ENCODE data around the gene BAX. TPM values are rescaled to one million over a fixed set of nuclear protein-coding genes. Genes with fewer than 3 reads are reported as not detected.

BAX gene
- total RNA-seq, 4 donors from 2014 or later, result 25.1 to 29.6 (median 27.5) TPM

GRCh38 chr19:49004133-49004532 is 49.5 kb downstream of the BAX start:
- no peak for DNase-seq (ENCODE audit: low spot score in 2 of 2)
- TF ChIP-seq, protein P1, sequence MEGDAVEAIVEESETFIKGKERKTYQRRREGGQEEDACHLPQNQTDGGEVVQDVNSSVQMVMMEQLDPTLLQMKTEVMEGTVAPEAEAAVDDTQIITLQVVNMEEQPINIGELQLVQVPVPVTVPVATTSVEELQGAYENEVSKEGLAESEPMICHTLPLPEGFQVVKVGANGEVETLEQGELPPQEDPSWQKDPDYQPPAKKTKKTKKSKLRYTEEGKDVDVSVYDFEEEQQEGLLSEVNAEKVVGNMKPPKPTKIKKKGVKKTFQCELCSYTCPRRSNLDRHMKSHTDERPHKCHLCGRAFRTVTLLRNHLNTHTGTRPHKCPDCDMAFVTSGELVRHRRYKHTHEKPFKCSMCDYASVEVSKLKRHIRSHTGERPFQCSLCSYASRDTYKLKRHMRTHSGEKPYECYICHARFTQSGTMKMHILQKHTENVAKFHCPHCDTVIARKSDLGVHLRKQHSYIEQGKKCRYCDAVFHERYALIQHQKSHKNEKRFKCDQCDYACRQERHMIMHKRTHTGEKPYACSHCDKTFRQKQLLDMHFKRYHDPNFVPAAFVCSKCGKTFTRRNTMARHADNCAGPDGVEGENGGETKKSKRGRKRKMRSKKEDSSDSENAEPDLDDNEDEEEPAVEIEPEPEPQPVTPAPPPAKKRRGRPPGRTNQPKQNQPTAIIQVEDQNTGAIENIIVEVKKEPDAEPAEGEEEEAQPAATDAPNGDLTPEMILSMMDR (IDR thresholded peaks at IDR 0.05), result no peak
- TF ChIP-seq POLR2A (IDR thresholded peaks at IDR 0.05) (no peak), EP300 (IDR thresholded peaks at IDR 0.05) (no peak), POLR2AphosphoS5 (IDR thresholded peaks at IDR 0.05) (no peak)
- no peak overlapping the region for H3K27ac ChIP-seq
- H3K4me3 ChIP-seq, result no peak overlapping the region
- no peaks in the 10 kb centered on the region for H3K9me3 ChIP-seq
- H3K36me3 ChIP-seq, result peaks cover 61% of the 10 kb centered on the region
- no peaks in the 10 kb centered on the region for H3K27me3 ChIP-seq
- 99% methylated on average over 15 of the region's 15 CpGs for WGBS
- H3K4me1 ChIP-seq, result no peaks in the 10 kb centered on the region

DNA sequence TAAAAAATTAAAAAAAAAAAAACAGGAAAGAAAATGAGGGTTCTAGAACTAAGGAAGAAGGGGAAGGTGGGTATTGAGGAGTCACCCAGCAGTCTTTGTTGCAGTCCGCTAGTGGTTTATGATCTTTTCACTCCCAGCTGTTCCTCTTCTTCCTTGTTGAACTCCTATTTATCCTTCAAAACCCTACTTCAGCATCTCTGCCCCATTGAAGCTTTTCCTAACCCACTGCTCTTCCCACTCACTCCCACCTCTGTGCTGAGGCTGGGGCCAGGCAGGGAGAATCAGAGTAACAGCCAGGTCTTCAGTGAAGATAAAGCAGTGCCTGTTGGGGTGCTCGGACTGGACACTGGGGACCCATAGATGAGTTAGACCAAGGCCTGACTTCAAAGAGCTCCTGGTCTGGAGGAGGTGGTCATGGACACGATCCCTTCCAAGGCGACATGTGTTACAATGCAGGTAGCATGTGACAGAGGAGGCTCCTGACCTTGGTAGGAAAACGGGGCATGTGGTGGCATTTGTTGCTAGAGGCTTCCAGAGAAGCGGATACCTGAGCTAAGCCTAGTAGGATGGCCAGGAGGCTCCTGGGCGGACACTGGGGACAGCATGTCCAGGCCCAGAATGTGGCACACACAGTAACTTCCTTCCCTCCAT is 50.4 kb downstream of the BAX start:
- no peak overlapping the region for H3K27ac ChIP-seq
- no peak for TF ChIP-seq POLR2AphosphoS5 (IDR thresholded peaks at IDR 0.05)
- no peak for TF ChIP-seq POLR2A (IDR thresholded peaks at IDR 0.05)
- TF ChIP-seq, protein P1 (IDR thresholded peaks at IDR 0.05), result no peak
- TF ChIP-seq EP300 (IDR thresholded peaks at IDR 0.05), result no peak
- WGBS, result 92% methylated on average over 7 of the region's 7 CpGs
- no peaks in the 10 kb centered on the region for H3K4me1 ChIP-seq
- peaks cover 70% of the 10 kb centered on the region for H3K36me3 ChIP-seq
- H3K9me3 ChIP-seq, result no peaks in the 10 kb centered on the region
- H3K4me3 ChIP-seq, result no peak overlapping the region
- no peaks in the 10 kb centered on the region for H3K27me3 ChIP-seq
- no peak for DNase-seq (ENCODE audit: low spot score in 2 of 2)

DNA sequence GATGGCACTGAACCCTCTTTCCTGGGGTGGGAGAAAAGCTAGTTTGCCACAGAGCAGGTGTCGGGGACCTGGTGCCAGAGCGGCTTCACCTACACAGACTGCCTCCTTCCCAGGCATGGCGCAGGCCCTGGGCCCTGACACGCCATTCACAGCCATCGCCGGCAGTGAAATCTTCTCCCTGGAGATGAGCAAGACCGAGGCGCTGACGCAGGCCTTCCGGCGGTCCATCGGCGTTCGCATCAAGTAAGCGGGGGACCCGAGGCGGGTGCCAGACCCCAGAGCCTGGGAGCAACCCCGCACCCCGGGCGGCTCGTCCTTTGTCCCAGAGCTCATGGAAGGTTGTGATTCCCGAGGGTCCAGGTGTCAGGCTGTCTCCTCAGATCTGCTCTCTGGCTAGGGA is 52.2 kb downstream of the BAX start:
- Histone ChIP-seq H3K4me1 (no peaks in the 10 kb centered on the region), H3K4me3 (no peak overlapping the region), H3K9me3 (no peaks in the 10 kb centered on the region), H3K27ac (no peak overlapping the region), H3K27me3 (no peaks in the 10 kb centered on the region), H3K36me3 (peaks cover 89% of the 10 kb centered on the region)
- no peak for DNase-seq (ENCODE audit: low spot score in 2 of 2)
- WGBS, result over 99% methylated on average over 18 of the region's 22 CpGs
- TF ChIP-seq EP300 (IDR thresholded peaks at IDR 0.05) (no peak), POLR2A (IDR thresholded peaks at IDR 0.05) (no peak)

DNA sequence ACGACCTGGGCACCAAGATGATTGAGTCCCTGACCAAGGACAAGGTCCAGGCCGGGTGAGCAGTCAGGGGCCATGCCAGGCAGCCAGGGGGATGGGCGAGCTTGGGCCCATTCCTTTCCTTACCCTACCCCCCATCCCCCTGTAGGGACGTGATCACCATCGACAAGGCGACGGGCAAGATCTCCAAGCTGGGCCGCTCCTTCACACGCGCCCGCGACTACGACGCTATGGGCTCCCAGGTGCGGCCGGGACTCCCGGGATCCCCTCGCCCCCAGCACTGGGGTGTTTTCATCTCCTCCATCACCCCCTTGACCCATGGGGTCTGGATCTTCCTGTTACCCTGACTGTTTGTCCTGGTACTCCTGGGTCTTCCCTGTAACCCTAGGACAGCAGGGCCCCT is 55.2 kb downstream of the BAX start:
- H3K36me3 ChIP-seq, result peaks cover 77% of the 10 kb centered on the region
- 100% methylated on average over 10 of the region's 18 CpGs for WGBS
- H3K27ac ChIP-seq, result no peak overlapping the region
- TF ChIP-seq EP300 (IDR thresholded peaks at IDR 0.05), result no peak
- TF ChIP-seq POLR2AphosphoS5 (IDR thresholded peaks at IDR 0.05), result no peak
- H3K4me3 ChIP-seq, result no peak overlapping the region
- DNase-seq (ENCODE audit: low spot score in 2 of 2), result no peak
- H3K27me3 ChIP-seq, result no peaks in the 10 kb centered on the region
- H3K4me1 ChIP-seq, result no peaks in the 10 kb centered on the region
- no peaks in the 10 kb centered on the region for H3K9me3 ChIP-seq

GRCh38 chr19:49010453-49010852 is 55.8 kb downstream of the BAX start:
- 92% methylated on average over 9 of the region's 18 CpGs for WGBS
- H3K4me3 ChIP-seq, result no peak overlapping the region
- DNase-seq (ENCODE audit: low spot score in 2 of 2), result no peak
- no peak overlapping the region for H3K27ac ChIP-seq
- TF ChIP-seq EP300 (IDR thresholded peaks at IDR 0.05), result no peak
- TF ChIP-seq, protein P1 (IDR thresholded peaks at IDR 0.05), result no peak
- TF ChIP-seq POLR2AphosphoS5 (IDR thresholded peaks at IDR 0.05), result no peak
- TF ChIP-seq POLR2A (IDR thresholded peaks at IDR 0.05), result no peak
- H3K9me3 ChIP-seq, result no peaks in the 10 kb centered on the region
- H3K27me3 ChIP-seq, result no peaks in the 10 kb centered on the region
- H3K4me1 ChIP-seq, result no peaks in the 10 kb centered on the region
- H3K36me3 ChIP-seq, result peaks cover 77% of the 10 kb centered on the region

DNA sequence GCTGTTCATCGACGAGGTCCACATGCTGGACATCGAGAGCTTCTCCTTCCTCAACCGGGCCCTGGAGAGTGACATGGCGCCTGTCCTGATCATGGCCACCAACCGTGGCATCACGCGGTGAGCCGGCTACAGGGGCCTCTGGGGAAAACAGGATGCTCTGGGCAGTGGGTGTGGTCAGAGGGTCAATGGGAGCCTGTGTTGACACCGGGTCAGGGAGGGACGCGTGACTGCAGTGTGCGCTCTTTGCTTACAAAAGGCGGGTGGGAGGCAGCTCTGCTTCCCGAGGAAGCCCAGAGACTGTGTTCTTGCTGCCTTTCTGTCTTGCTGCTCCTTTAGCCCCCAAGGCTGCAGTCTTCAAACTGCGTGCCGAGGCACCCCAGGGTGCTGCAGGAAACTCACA is 56.5 kb downstream of the BAX start:
- H3K36me3 ChIP-seq, result peaks cover 77% of the 10 kb centered on the region
- H3K4me1 ChIP-seq, result no peaks in the 10 kb centered on the region
- TF ChIP-seq EP300 (IDR thresholded peaks at IDR 0.05) (no peak), POLR2A (IDR thresholded peaks at IDR 0.05) (no peak)
- TF ChIP-seq, protein P1 (IDR thresholded peaks at IDR 0.05), result no peak
- WGBS, result 91% methylated on average over 9 of the region's 17 CpGs
- H3K27me3 ChIP-seq, result no peaks in the 10 kb centered on the region
- H3K9me3 ChIP-seq, result no peaks in the 10 kb centered on the region
- H3K4me3 ChIP-seq, result no peak overlapping the region
- no peak overlapping the region for H3K27ac ChIP-seq
- DNase-seq (ENCODE audit: low spot score in 2 of 2), result no peak

Other genes starting within 250 kb of the BAX start
- gene MAMSTR, start 235.2 kb upstream of the BAX start, total RNA-seq, result 1 to 10 TPM in 3 of 4 donors, under 1 TPM in 1; 0.57 to 1.6 (median 1.5) TPM
- gene RASIP1, start 214.3 kb upstream of the BAX start, total RNA-seq, result 10 to 100 TPM in 1 of 4 donors, 1 to 10 TPM in 3; 5.1 to 16.1 (median 6.5) TPM
- under 1 TPM in 2 of 4 donors, not detected in 2; 0.40 to 0.45 TPM for gene IZUMO1, start 208.0 kb upstream of the BAX start, total RNA-seq
- gene FUT1, start 202.2 kb upstream of the BAX start, total RNA-seq, result 1 to 10 TPM; 1.2 to 3.9 (median 2.6) TPM
- gene FGF21, start 199.4 kb upstream of the BAX start, total RNA-seq, result not detected
- 10 to 100 TPM; 33.5 to 50.6 (median 38.1) TPM for gene BCAT2, start 143.8 kb upstream of the BAX start, total RNA-seq
- 1 to 10 TPM; 2.5 to 3.4 (median 3.1) TPM for gene HSD17B14, start 118.4 kb upstream of the BAX start, total RNA-seq
- gene PLEKHA4, start 86.3 kb upstream of the BAX start, total RNA-seq, result 1 to 10 TPM; 2.8 to 5.1 (median 5.0) TPM
- 100 to 1,000 TPM; 135 to 191 (median 144) TPM for gene PPP1R15A, start 82.5 kb upstream of the BAX start, total RNA-seq
- not detected for gene TULP2, start 56.1 kb upstream of the BAX start, total RNA-seq
- gene NUCB1, start 54.6 kb upstream of the BAX start, total RNA-seq, result 100 to 1,000 TPM; 132 to 220 (median 204) TPM
- under 1 TPM in 1 of 4 donors, not detected in 3; 0.59 TPM for gene DHDH, start 21.2 kb upstream of the BAX start, total RNA-seq
- gene FTL, start 10.4 kb downstream of the BAX start, total RNA-seq, result 1,000 to 10,000 TPM in 3 of 4 donors, 100 to 1,000 TPM in 1; 883 to 1,582 (median 1,278) TPM
- 10 to 100 TPM; 26.4 to 42.0 (median 31.6) TPM for gene GYS1, start 38.4 kb downstream of the BAX start, total RNA-seq
- gene RUVBL2, start 39.0 kb downstream of the BAX start, total RNA-seq, result 10 to 100 TPM; 37.3 to 70.3 (median 68.8) TPM
- gene LHB, start 62.2 kb downstream of the BAX start, total RNA-seq, result not detected
- not detected for gene CGB3, start 69.5 kb downstream of the BAX start, total RNA-seq
- not detected for gene CGB2, start 77.0 kb downstream of the BAX start, total RNA-seq
- gene CGB1, start 82.0 kb downstream of the BAX start, total RNA-seq, result not detected
- gene CGB5, start 89.0 kb downstream of the BAX start, total RNA-seq, result 1 to 10 TPM in 1 of 4 donors, not detected in 3; 2.5 TPM
- not detected for gene CGB8, start 94.2 kb downstream of the BAX start, total RNA-seq
- 10 to 100 TPM in 1 of 4 donors, 1 to 10 TPM in 3; 2.9 to 27.4 (median 4.3) TPM for gene CGB7, start 102.9 kb downstream of the BAX start, total RNA-seq
- gene NTF4, start 109.9 kb downstream of the BAX start, total RNA-seq, result 10 to 100 TPM in 2 of 4 donors, 1 to 10 TPM in 2; 7.8 to 22.5 (median 13.1) TPM
- not detected for gene KCNA7, start 117.8 kb downstream of the BAX start, total RNA-seq
- 100 to 1,000 TPM; 207 to 788 (median 322) TPM for gene SNRNP70, start 130.6 kb downstream of the BAX start, total RNA-seq
- gene LIN7B, start 159.5 kb downstream of the BAX start, total RNA-seq, result 10 to 100 TPM; 20.0 to 39.8 (median 32.3) TPM
- 1 to 10 TPM in 3 of 4 donors, not detected in 1; 5.2 to 9.3 (median 5.9) TPM for gene C19orf73, start 164.3 kb downstream of the BAX start, total RNA-seq
- gene PPFIA3, start 164.7 kb downstream of the BAX start, total RNA-seq, result 10 to 100 TPM; 42.7 to 50.1 (median 46.6) TPM
- 1 to 10 TPM in 1 of 4 donors, under 1 TPM in 2, not detected in 1; 0.47 to 1.0 (median 0.53) TPM for gene HRC, start 200.5 kb downstream of the BAX start, total RNA-seq
- gene TRPM4, start 202.9 kb downstream of the BAX start, total RNA-seq, result 10 to 100 TPM; 45.2 to 87.6 (median 62.4) TPM